AG04450 (cell line): ENCODE results near the gene ARMC9. TPM values are rescaled to one million over a fixed set of nuclear protein-coding genes. Genes with fewer than 3 reads are reported as not detected.
"Not testable (repeated sequence)": the region's sequence is repeated elsewhere in the genome, so short reads cannot be mapped to it uniquely, and the experiment has no call there.

Experiments
- CTCF ChIA-PET: fragments of 300-600, 350-600 bp; formaldehyde crosslinking; extraction: SDS; loops from one replicate; lab custom pipeline; 2022; ENCODE audit warnings: antibody characterized with exemption, inconsistent platforms; lab: Charles Lee
- POLR2A ChIA-PET: fragments of 350-600 bp; formaldehyde crosslinking; extraction: SDS; loops from one replicate; lab custom pipeline; 2021; ENCODE audit warnings: antibody characterized with exemption, inconsistent platforms; lab: Yijun Ruan, JAX
- DNase-seq: peaks from one replicate; pipeline ENCODE4 v3.0.0-alpha.2; 2011; ENCODE audit warnings: low read depth, low spot score
- H3K27ac ChIP-seq: one replicate; pipeline ENCODE4 v1.5.1; 2012; ENCODE audit warnings: low read depth, low read length, control low read depth
- H3K27me3 ChIP-seq: one replicate; pipeline ENCODE4 v1.6.0; 2012; ENCODE audit warnings: low read length; ENCODE audit not compliant: control insufficient read depth, insufficient read depth
- H3K4me3 ChIP-seq: 2 replicates; pipeline ENCODE4 v1.5.1; 2011; ENCODE audit warnings: mild to moderate bottlenecking, low read depth, low read length, control low read depth
- H3K9me3 ChIP-seq: 2 replicates; pipeline ENCODE4 v1.5.1; 2012; ENCODE audit warnings: low read length; ENCODE audit not compliant: control insufficient read depth, insufficient read depth
- polyA plus RNA-seq: library from polyadenylated mRNA; depleted of rRNA; stranded (reverse); fragments of >200 nt; gene quantifications from 2 replicates; pipeline ENCODE4 v1.2.3, GENCODE V29; 2011
- TF ChIP-seq, protein P1 (sequence below): IDR thresholded peaks from 2 replicates; pipeline ENCODE4 v1.5.1; 2011; ENCODE audit warnings: low read depth, low read length, control low read depth, inconsistent platforms

ARMC9 gene
- polyA plus RNA-seq, 1 experiment: 49.4 TPM

DNA sequence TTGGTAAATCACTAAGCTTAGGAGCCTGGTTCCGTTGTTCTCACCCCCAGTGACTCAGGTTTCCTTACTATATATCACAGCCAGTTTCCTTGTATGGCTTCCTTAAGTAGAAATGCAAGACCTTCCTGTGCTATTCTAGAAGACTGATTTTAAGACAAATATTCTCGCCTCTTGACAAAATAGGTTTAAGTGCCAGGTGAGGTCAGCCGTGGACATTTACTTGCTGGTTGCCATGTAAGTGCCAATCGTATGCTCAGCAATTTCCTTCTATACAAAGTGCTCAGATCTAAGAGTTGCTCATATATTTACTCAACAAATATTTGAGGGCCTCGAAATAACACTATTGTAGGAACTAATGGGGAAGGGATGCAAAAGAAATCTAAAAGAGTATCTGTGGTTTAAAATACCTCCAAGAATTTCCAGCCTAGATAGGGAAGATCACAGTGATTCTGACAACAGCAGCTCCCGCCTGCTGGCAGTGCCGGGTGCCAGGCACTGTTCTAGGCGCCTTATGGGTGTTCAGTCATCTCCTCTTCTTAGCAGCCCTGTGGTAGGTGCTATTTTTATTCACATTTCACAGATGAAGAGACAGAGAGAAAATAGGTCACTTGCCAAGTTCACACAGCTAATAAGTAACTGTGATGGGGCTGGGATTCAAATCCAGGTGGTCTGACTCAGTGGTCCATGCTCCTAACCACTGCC lies 101.7 kb downstream of the ARMC9 start:
- no peak for DNase-seq
- no peak overlapping the region for H3K27ac ChIP-seq
- H3K9me3 ChIP-seq: no peaks in the 10 kb centered on the region
- POLR2A ChIA-PET: no interaction called here
- TF ChIP-seq, protein P1, sequence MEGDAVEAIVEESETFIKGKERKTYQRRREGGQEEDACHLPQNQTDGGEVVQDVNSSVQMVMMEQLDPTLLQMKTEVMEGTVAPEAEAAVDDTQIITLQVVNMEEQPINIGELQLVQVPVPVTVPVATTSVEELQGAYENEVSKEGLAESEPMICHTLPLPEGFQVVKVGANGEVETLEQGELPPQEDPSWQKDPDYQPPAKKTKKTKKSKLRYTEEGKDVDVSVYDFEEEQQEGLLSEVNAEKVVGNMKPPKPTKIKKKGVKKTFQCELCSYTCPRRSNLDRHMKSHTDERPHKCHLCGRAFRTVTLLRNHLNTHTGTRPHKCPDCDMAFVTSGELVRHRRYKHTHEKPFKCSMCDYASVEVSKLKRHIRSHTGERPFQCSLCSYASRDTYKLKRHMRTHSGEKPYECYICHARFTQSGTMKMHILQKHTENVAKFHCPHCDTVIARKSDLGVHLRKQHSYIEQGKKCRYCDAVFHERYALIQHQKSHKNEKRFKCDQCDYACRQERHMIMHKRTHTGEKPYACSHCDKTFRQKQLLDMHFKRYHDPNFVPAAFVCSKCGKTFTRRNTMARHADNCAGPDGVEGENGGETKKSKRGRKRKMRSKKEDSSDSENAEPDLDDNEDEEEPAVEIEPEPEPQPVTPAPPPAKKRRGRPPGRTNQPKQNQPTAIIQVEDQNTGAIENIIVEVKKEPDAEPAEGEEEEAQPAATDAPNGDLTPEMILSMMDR: no peak
- CTCF ChIA-PET: interaction anchor here (0.5 to 8.6 kb wide), 3 partner anchors 49 to 114 kb away, joined by 3 to 173 read pairs (median 3); no protein-coding TSS in a partner anchor
- H3K27me3 ChIP-seq: no peaks in the 10 kb centered on the region
- H3K4me3 ChIP-seq: no peak overlapping the region

DNA sequence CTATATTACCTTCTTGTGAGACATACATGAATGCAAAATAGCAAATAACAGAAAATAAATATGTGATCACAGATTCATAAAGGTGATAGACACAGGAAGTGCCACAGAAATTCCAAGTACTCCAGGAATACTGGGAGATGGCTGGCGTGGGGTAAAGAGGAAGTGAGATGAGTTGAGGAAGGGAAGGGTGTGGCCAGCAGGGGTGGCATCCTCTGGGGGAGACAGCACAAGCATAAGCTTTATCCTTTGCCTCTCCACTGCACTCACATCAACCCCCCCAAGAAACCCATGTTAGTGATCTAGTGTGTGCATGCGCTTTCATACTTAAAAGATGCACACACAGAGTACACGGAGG lies 102.3 kb downstream of the ARMC9 start:
- no peak for DNase-seq
- H3K9me3 ChIP-seq: no peaks in the 10 kb centered on the region
- ChIA-PET POLR2A (no interaction called here), CTCF (interaction anchor here (0.8 to 8.6 kb wide), 2 partner anchors 106 to 113 kb away, joined by 3 to 173 read pairs; no protein-coding TSS in a partner anchor)
- no peak overlapping the region for H3K4me3 ChIP-seq
- no peaks in the 10 kb centered on the region for H3K27me3 ChIP-seq
- no peak overlapping the region for H3K27ac ChIP-seq
- TF ChIP-seq, protein P1: no peak

DNA sequence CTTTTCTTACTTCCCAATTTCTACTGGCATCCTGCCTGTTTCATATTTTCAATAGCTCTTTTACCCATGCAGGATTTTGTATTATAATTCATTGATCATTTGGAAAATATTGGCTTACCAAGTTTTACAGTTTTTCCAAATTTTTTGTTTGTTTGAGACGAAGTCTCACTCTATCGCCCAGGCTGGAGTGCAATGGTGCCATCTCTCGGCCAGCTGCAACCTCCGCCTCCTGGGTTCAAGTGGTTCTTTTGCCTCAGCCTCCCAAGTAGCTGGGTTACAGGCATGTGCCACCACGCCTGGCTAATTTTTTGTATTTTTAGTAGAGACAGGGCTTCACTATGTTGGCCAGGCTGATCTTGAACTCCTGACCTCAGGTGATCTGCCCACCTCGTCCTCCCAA lies 105.8 kb downstream of the ARMC9 start:
- CTCF ChIA-PET: interaction anchor here (2.0 to 4.1 kb wide), 3 partner anchors 7 to 147 kb away, joined by 8 to 26 read pairs (median 15); no protein-coding TSS in a partner anchor
- H3K9me3 ChIP-seq, DNase-seq, H3K4me3 ChIP-seq, H3K27me3 ChIP-seq, POLR2A ChIA-PET, H3K27ac ChIP-seq: not testable (repeated sequence)

DNA sequence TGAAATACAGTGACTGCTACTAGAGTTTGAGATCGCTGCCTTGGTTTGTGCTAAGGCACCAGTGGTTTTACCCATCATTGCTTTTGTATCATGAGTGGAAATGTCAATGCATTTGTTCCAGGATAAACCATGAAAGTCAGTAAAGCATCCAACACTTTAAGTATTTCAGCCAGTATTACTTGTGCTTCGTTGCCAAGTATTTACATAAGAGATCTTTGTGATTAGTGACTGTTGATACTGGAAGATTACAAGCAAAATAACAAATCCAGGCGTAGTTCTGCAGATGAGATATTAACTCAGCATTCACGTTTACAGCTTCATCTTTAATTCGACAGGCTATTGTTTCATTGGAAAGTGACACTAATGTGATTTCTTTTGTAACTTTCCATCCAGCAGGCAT lies 106.8 kb downstream of the ARMC9 start:
- Histone ChIP-seq H3K27me3 (no peaks in the 10 kb centered on the region), H3K4me3 (no peak overlapping the region), H3K9me3 (no peaks in the 10 kb centered on the region), H3K27ac (no peak overlapping the region)
- DNase-seq: no peak
- CTCF ChIA-PET: interaction anchor here (0.9 to 4.1 kb wide), 3 partner anchors 8 to 108 kb away, joined by 3 to 26 read pairs (median 15); no protein-coding TSS in a partner anchor
- TF ChIP-seq, protein P1: no peak
- POLR2A ChIA-PET: no interaction called here

DNA sequence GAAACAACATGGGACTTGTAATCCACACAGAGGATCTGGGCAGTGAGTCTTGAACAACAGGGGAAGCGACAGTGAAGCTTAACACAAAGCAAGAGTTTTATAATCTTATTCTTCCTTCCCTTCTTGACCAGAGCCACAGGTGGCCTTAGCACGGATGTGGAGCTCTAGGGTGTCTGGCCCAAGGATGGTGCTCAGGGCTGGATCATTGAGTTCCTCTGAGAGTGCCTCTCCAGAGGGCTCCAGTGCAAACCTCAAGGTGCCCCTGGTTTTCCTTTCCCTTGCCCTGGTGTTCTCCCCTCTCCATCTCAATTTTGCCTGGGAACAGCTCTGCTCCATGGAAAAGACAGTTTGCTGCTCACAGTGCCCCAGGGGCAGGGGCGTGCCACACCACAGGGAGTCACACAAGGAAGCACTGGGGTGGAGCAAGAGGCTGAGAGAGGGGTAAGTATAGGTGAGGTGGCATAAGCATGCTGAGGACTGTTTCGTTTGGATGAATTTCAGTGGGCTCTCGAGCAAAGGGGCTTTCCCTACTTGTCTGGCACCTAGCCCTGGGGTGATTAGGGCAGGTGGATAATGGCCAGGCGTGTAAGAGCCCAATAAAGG lies 108.5 kb downstream of the ARMC9 start:
- TF ChIP-seq, protein P1: no peak
- Histone ChIP-seq H3K9me3 (no peaks in the 10 kb centered on the region), H3K27ac (no peak overlapping the region), H3K4me3 (no peak overlapping the region), H3K27me3 (no peaks in the 10 kb centered on the region)
- CTCF ChIA-PET: interaction anchor here (0.6 to 4.1 kb wide), 6 partner anchors 10 to 145 kb away, joined by 3 to 26 read pairs (median 6); no protein-coding TSS in a partner anchor
- no peak for DNase-seq
- POLR2A ChIA-PET: no interaction called here
